Stimulated activated CD8-positive, alpha-beta memory T cell treated with anti-CD3 and anti-CD28 coated beads, Interleukin-7, amount 100 ng/mL, for 1 hour (primary cell): ENCODE measurements around the gene DNASE2B.

ENCODE experiments used
- DNase-seq, 2 donors: peaks; one replicate each; pipeline ENCODE4 v3.0.0-alpha.2; 2020; ENCODE audit warnings: low read depth in 2 of 2

Gene DNASE2B

GRCh38 chr1:84398175-84399155 lies at the start of gene DNASE2B:
Gene DNASE2B (plus strand): TSS chr1:84398484. CDS start chr1:84398565, 81 bp downstream.
- no peak for DNase-seq

- DNase-seq, result no peak
These were observed 49.5 kb upstream of the DNASE2B start for GRCh38 chr1:84348759-84349158.

GRCh38 chr1:84350104-84350503 lies 48.2 kb upstream of the DNASE2B start:
- DNase-seq, result no peak

GRCh38 chr1:84350550-84350949 lies 47.7 kb upstream of the DNASE2B start:
- DNase-seq, result no peak

GRCh38 chr1:84352298-84353106 lies 45.8 kb upstream of the DNASE2B start:
- no peak for DNase-seq

- DNase-seq, result no peak
These were observed 44.6 kb upstream of the DNASE2B start for GRCh38 chr1:84353695-84354094.

GRCh38 chr1:84355556-84355955 lies 42.7 kb upstream of the DNASE2B start:
- no peak for DNase-seq

GRCh38 chr1:84356881-84357280 lies 41.4 kb upstream of the DNASE2B start:
- no peak for DNase-seq

GRCh38 chr1:84358695-84359094 lies 39.6 kb upstream of the DNASE2B start:
- DNase-seq, result no peak

- DNase-seq, result no peak
These were observed 38.0 kb upstream of the DNASE2B start for GRCh38 chr1:84360316-84360715.

- DNase-seq, result no peak
These were observed 36.5 kb upstream of the DNASE2B start for GRCh38 chr1:84361796-84362195.

GRCh38 chr1:84363019-84363418 lies 35.3 kb upstream of the DNASE2B start:
- no peak for DNase-seq

- DNase-seq, result no peak
These were observed 34.7 kb upstream of the DNASE2B start for GRCh38 chr1:84363622-84364021.

GRCh38 chr1:84365225-84366221 lies 32.8 kb upstream of the DNASE2B start:
- DNase-seq, result no peak

GRCh38 chr1:84366786-84367185 lies 31.5 kb upstream of the DNASE2B start:
- no peak for DNase-seq

GRCh38 chr1:84367219-84367618 lies 31.1 kb upstream of the DNASE2B start:
- no peak for DNase-seq

GRCh38 chr1:84368441-84368840 lies 29.8 kb upstream of the DNASE2B start:
- DNase-seq, result no peak

- no peak for DNase-seq
These were observed 28.0 kb upstream of the DNASE2B start for GRCh38 chr1:84370266-84370665.

- DNase-seq, result no peak
These were observed 27.4 kb upstream of the DNASE2B start for GRCh38 chr1:84370831-84371394.

- no peak for DNase-seq
These were observed 24.7 kb upstream of the DNASE2B start for GRCh38 chr1:84373436-84374141.
